Gastrocnemius medialis (tissue), 4 donors: ENCODE data around the gene CDS2. TPM values are rescaled to one million over a fixed set of nuclear protein-coding genes. Genes with fewer than 3 reads are reported as not detected.

Source experiments
- ATAC-seq, 2 donors: fragments of 150-250 bp; one replicate each; pipeline ENCODE4 v1.9.1; 2016
- DNase-seq, 2 donors: peaks; one replicate each; pipeline ENCODE4 v3.0.0-alpha.2; 2019
- H3K27ac ChIP-seq, 4 donors: fragments of 200-600 bp; sonication (generic); 1 replicate in 1 of 4; 2 replicates in 3 of 4; pipeline ENCODE4 v1.5.1; 2016 to 2018; ENCODE audit warnings: mild to moderate bottlenecking in 2 of 4, moderate library complexity in 1 of 4
- H3K27me3 ChIP-seq, 3 donors: fragments of 200-600 bp; sonication (generic) in 2 of 3; 1 replicate in 1 of 3; 2 replicates in 2 of 3; pipeline versions ENCODE4 v1.5.1 to v1.6.0; 2016 to 2019; ENCODE audit warnings: mild to moderate bottlenecking in 1 of 3, moderate library complexity in 1 of 3
- H3K36me3 ChIP-seq, 2 donors: fragments of 200-600 bp; sonication (generic) in 1 of 2; one replicate each; pipeline ENCODE4 v1.5.1; 2017 to 2018
- H3K4me1 ChIP-seq, 2 donors: fragments of 200-600 bp; sonication (generic) in 1 of 2; one replicate each; pipeline ENCODE4 v1.5.1; 2016 to 2017; ENCODE audit warnings: mild to moderate bottlenecking in 2 of 2
- H3K4me3 ChIP-seq, 4 donors: fragments of 200-600 bp; sonication (generic) in 3 of 4; 1 replicate in 1 of 4; 2 replicates in 3 of 4; pipeline ENCODE4 v1.5.1; 2016 to 2019; ENCODE audit warnings: mild to moderate bottlenecking in 2 of 4
- H3K9me3 ChIP-seq, 3 donors: fragments of 200-600 bp; sonication (generic) in 2 of 3; 1 replicate in 1 of 3; 2 replicates in 2 of 3; pipeline ENCODE4 v1.5.1; 2016 to 2019
- POLR2A ChIP-seq, 2 donors: fragments of 450-650 bp; IDR thresholded peaks; one replicate each; pipeline ENCODE4 v1.6.1; 2017; ENCODE audit warnings: antibody characterized with exemption in 2 of 2, mild to moderate bottlenecking in 2 of 2, moderate library complexity in 2 of 2
- in situ Hi-C, 4 donors: fragments of 200-750 bp; cut with MboI; loops; one replicate each; pipeline versions ENCODE4 v1.15.0 to v1.8.0; 2017; ENCODE audit warnings: low sequenced_read_pairs in 4 of 4
- intact Hi-C: fragments of 100-400 bp; cut with DNase I; formaldehyde crosslinking; loops from one replicate; pipeline ENCODE4 v1.15.1; 2023; ENCODE audit warnings: low total_unique reads
- total RNA-seq, 4 donors: library from RNA; depleted of rRNA; stranded (reverse); fragments of >200 nt; gene quantifications; one replicate each; pipeline versions ENCODE4 v1.1.0 to v1.2.3, GENCODE V29; 2016
- TF ChIP-seq, protein P1 (sequence below), 5 experiments: fragments of 450-650 bp in 3 of 5; fragments of 200-600 bp in 2 of 5; sonication (generic) in 2 of 5; IDR thresholded peaks in 4 of 5; conservative IDR thresholded peaks in 1 of 5; 1 replicate in 4 of 5; 2 replicates in 1 of 5; pipeline ENCODE4 v1.5.1; 2016 to 2019; ENCODE audit warnings: antibody characterized with exemption in 5 of 5, mild to moderate bottlenecking in 3 of 5, moderate library complexity in 3 of 5

CDS2 gene
- total RNA-seq, 4 donors from 2014 or later = 9.0 to 18.5 (median 14.5) TPM

DNA sequence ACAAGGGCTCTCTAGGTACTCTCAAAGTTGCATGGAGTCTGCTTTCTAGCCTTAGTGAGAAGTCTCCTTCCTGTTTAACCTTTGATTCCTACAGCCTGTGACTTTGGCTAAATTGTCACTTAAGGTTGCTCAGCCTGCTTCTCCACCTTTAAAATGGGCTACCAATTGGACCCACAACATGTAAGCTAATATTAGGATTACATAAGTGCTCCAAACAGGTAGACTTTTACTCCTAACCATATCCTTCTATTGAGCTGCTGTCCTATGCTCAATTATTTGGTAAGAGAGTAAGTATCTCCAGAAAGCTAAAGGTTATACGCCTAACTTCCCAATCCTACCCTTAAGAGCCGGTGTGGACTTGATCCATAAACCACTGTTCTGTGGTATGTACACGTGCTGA lies 9.9 kb upstream of the CDS2 start:
- intact Hi-C loops = no loop called here
- TF ChIP-seq POLR2A (IDR thresholded peaks at IDR 0.05) = no peak
- TF ChIP-seq, protein P1, sequence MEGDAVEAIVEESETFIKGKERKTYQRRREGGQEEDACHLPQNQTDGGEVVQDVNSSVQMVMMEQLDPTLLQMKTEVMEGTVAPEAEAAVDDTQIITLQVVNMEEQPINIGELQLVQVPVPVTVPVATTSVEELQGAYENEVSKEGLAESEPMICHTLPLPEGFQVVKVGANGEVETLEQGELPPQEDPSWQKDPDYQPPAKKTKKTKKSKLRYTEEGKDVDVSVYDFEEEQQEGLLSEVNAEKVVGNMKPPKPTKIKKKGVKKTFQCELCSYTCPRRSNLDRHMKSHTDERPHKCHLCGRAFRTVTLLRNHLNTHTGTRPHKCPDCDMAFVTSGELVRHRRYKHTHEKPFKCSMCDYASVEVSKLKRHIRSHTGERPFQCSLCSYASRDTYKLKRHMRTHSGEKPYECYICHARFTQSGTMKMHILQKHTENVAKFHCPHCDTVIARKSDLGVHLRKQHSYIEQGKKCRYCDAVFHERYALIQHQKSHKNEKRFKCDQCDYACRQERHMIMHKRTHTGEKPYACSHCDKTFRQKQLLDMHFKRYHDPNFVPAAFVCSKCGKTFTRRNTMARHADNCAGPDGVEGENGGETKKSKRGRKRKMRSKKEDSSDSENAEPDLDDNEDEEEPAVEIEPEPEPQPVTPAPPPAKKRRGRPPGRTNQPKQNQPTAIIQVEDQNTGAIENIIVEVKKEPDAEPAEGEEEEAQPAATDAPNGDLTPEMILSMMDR (IDR thresholded peaks at IDR 0.05 in 4 of 5, conservative IDR thresholded peaks at IDR 0.05 in 1 of 5) = no peak

DNA sequence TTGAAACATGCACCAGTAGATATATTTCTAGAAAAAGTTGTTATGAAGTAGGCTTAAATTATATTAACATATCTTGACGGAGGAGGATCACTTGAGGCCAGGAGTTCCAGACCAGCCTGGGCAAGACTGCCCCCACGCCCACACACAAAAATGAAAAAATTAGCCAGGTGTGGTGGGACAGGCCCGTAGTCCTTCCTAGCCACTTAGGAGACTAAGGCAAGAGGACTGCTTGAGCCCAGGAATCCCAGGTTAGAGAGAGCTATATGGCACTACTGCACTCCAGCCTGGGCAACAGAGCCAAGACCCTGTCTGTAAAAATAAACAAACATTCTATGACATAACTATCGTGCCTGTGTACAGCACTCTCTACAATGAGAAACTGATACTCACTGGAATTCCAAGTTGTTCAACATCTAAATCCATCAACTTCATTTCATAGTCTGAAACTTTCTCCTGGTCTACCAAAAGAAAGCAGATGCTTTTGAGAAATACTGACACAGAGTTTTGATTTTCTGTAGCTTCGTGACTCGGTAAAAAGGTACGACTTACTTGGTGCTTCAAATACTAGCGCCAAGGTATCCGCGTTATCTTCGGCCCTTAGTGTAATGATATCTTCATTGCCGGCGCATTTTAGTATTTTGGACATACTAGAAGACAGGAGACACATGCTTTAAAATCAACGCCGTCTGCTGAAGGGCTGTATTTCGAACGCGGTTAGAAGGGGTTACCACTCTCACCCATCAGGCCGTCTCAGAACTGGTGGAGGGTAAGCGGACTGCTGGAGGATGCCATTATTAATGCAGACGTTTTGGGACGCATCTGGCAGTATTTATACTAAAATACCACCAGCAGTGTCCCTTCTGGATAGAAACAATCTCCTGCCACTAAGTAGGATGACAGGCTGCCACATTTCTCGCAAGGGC lies 8.3 kb upstream of the CDS2 start:
- TF ChIP-seq, protein P1 (IDR thresholded peaks at IDR 0.05 in 4 of 5, conservative IDR thresholded peaks at IDR 0.05 in 1 of 5) = no peak
- no peak for TF ChIP-seq POLR2A (IDR thresholded peaks at IDR 0.05)
- peaks cover 0 to 35% of the 10 kb centered on the region in 2 donors for H3K36me3 ChIP-seq
- in situ Hi-C loops (no loop called here), intact Hi-C loops (no loop called here)
- peak overlapping the region; percentile 81 to 96 (median 89) for H3K27ac ChIP-seq
- ATAC-seq = no peak
- H3K9me3 ChIP-seq = no peaks in the 10 kb centered on the region
- no peaks in the 10 kb centered on the region for H3K27me3 ChIP-seq
- H3K4me3 ChIP-seq = peak overlapping the region; percentile 75 to 95 (median 90)
- H3K4me1 ChIP-seq = peaks cover 15 to 18% of the 10 kb centered on the region in 2 donors
- DNase-seq = no peak

More for the DNA sequence above, 9.9 kb upstream of the CDS2 start:
- no peaks in the 10 kb centered on the region for H3K9me3 ChIP-seq
- H3K36me3 ChIP-seq = peaks cover 0 to 35% of the 10 kb centered on the region in 2 donors
- H3K4me1 ChIP-seq = peaks cover 19 to 23% of the 10 kb centered on the region in 2 donors
- H3K27me3 ChIP-seq = no peaks in the 10 kb centered on the region
- no peak overlapping the region for H3K4me3 ChIP-seq
- no peak for DNase-seq
- no peak for ATAC-seq
- H3K27ac ChIP-seq = no peak overlapping the region
- in situ Hi-C loops = no loop called here

DNA sequence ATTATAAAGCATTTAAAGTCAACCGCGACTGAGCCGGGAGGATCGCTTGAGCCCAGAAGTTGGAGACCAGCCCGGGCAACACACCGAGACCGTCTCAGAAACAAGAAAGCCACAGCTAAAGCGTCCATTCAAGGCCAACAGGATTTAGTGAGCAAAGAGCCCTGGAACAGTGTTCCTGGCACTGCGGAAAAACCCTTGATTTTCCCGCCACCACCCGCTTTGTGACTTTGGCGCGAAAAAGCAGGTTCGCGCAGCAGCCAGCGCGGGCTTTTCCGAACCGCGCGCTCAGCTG lies 7.7 kb upstream of the CDS2 start:
- intact Hi-C loops (no loop called here), in situ Hi-C loops (no loop called here)
- Histone ChIP-seq H3K27ac (peak overlapping the region; percentile 81 to 96 (median 89)), H3K4me1 (peaks cover 11 to 15% of the 10 kb centered on the region in 2 donors), H3K27me3 (no peaks in the 10 kb centered on the region), H3K4me3 (peak overlapping the region; percentile 75 to 95 (median 90)), H3K9me3 (no peaks in the 10 kb centered on the region), H3K36me3 (peaks cover 0 to 35% of the 10 kb centered on the region in 2 donors)
- TF ChIP-seq POLR2A (IDR thresholded peaks at IDR 0.05) = no peak
- TF ChIP-seq, protein P1 (IDR thresholded peaks at IDR 0.05 in 4 of 5, conservative IDR thresholded peaks at IDR 0.05 in 1 of 5) = no peak
- ATAC-seq = peak in 1 of 2 donors; percentile 4
- DNase-seq = no peak

DNA sequence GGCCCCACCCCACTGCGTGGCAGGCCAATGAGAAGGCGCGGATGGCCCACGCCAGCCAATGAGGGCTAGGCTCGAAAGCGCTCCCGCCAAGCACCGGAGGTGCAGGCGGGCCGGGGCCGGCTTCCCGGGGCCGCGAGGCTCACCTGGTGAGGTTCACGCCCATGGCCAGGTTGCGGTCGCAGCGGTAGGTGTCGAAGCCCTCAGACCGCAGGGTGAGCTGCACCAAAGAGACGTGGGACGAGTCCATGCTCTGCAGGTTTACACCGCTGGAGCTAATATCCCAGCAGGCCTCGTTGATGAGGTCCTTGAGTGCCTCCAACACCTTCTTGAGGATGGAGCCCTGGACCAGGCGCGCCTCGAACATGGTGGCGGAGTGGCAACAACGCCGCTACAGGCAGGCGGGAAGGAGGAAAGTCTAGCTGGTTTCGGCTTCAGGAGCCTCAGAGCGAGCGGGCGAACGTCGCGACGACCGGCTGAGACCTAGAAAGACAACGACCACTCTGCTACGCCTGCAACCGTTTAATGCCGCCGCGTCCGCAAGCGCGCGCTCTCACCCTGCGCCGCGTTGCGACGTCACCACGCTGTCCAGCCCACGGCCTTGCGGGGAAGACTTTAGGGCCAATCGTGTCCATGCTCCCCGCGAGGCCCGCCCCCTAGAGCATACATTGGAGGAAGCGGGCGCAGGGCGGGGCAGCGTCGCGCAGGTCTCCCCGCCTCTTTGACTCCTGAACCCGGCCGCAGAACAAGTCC lies 7.2 kb upstream of the CDS2 start, which contains the start of gene PCNA:
Gene PCNA (minus strand): TSS at position 524 of the 750 bp plus-strand sequence. CDS start 160 bp downstream, at position 364.
- peak; percentile 94 to 96 for DNase-seq
- ATAC-seq = peak; percentile 97
- Histone ChIP-seq H3K9me3 (no peaks in the 10 kb centered on the region), H3K4me3 (peak within 1 kb of the TSS; percentile 75 to 95 (median 90)), H3K27me3 (no peaks in the 10 kb centered on the region), H3K27ac (peak within 1 kb of the TSS; percentile 81 to 96 (median 89)), H3K36me3 (peaks cover 0 to 31% of the 10 kb centered on the region in 2 donors), H3K4me1 (peaks cover 11 to 15% of the 10 kb centered on the region in 2 donors)
- in situ Hi-C loops = loop anchor here in 2 of 4 donors (5.0 to 10.0 kb wide), 2 partner anchors 65 to 68 kb away; no protein-coding TSS in a partner anchor
- TF ChIP-seq POLR2A (IDR thresholded peaks at IDR 0.05) = peak; percentile 85 to 96
- TF ChIP-seq, protein P1 (IDR thresholded peaks at IDR 0.05 in 4 of 5, conservative IDR thresholded peaks at IDR 0.05 in 1 of 5) = peak in 1 of 5 experiments; percentile 14
- intact Hi-C loops = loop anchor here (10.0 kb wide), 2 partner anchors 325 to 765 kb away; no protein-coding TSS in a partner anchor
